ELF-1 (cell line): ENCODE data around the gene UBA1.

Experiments used
- DNase-seq: peaks from one replicate; pipeline ENCODE4 v3.0.0-alpha.2; 2016; ENCODE audit warnings: low read depth, low spot score

Gene UBA1

DNA sequence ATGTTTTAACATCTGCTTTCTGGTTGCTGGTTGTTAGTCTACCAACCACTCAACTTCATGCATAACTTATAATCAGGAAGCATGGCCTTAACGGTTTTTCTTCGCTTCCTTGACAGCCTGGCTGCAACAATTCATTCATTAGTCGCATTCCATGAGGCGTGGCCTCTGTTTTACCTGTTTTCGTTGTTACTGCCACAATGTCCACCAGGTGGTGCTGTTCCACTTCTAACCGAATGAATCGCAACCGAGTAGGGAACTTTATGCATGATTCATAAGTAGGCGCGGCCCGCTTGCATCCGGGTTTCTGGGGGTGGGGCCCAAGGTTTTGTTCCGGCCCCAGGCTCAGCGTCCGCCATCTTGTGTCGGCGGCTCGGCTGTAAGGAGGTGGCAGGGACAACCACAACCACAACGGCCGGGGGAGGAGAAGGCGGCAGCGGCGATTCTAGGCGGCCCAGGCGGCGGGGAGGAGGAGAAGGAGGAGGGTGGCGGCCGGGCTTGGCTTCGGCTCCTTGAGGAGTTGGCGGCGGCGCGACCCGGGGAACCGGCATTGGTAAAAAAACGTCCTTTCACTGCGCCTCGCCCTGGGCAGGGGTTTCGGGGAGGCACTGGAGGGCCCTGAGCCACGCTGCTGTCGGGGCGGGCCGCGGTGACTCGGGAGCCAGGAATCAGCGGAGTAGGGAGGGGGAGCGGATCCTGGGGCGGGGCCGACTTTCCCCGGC lies at the start of gene UBA1:
TSS of gene UBA1 (plus strand) at position 355 of the 719 bp plus-strand sequence. CDS start 4,974 bp downstream, outside the sequence.
- DNase-seq: peak; percentile 98

DNA sequence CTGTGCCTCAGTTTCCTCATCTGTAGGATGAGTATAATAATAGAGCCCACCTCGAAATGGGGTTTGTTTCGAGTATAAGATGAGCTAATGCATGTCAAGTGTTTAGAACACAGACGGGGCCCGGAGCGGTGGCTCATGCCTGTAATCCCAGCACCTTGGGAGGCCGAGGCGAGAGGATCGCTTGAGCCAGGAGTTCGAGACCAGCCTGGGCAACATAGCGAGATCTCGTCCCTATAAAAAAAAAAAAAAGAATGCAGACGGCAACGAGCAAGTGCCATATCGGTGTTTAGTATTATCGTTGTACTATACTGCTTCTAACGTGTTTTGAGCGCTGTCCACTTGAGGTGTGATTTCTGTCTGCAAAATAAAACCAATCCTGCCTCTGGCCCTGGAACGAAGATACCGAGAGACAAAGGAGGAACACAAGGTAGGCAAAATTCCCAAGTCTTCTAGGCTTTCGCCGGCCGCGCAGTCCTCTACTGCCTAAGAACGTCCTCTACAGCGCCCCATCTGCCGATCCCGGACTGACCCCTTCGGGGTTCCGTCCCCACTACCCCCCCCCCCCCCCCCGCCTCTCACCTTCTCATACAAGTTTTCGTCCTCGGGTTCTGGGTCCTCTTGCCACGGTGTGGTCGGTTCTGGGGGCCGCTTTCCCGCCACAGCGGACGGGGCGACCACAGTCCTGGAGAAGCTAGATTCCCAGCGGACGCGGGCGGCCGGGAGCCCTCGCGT lies 49.6 kb upstream of the UBA1 start:
- no peak for DNase-seq

DNA sequence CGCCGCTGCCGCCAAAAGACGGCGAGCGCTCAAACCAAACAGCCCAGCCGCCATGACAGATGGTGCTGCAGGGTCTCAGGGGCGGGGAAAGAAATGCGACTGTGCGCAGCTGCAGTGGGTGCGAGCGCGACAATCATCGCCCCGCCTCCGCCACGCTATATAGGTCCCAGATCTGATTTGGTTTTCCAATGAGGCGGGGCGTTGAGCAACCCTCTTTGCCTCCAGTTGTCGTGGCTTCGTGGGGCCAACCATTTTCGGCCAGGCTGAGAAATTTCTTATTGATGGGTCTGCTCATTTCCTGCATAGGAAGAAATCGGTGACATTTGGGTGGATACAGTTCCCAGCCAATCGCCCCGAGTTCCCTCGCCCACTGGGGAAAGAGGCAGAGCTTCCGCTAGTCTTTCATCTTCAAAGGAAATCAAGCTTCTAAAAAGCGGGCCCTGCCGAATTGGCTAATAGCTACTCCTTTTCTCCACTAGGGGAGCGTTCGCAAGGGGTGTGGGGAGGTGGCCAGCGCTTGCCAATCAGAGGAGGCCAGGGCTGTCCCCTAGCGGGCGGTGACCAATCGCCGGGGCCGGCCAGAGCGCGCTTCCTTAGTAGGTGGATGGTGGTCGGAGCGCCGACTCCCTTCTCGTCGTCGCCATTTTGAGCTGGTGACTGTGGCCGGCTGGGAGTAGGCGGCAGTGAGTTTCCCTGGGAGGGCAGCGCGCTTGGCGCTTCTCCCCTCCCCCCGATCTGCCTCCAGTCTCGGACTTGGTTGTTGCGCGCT lies 48.8 kb upstream of the UBA1 start, which contains the start of the genes NDUFB11 and RBM10:
TSS of gene NDUFB11 (minus strand) at position 77 of the 769 bp plus-strand sequence. CDS start at position 54, 23 bp downstream.
TSS of gene RBM10 (plus strand) at position 596 of the 769 bp plus-strand sequence. CDS start 2,261 bp downstream, outside the sequence.
- peak; percentile 99 for DNase-seq

DNA sequence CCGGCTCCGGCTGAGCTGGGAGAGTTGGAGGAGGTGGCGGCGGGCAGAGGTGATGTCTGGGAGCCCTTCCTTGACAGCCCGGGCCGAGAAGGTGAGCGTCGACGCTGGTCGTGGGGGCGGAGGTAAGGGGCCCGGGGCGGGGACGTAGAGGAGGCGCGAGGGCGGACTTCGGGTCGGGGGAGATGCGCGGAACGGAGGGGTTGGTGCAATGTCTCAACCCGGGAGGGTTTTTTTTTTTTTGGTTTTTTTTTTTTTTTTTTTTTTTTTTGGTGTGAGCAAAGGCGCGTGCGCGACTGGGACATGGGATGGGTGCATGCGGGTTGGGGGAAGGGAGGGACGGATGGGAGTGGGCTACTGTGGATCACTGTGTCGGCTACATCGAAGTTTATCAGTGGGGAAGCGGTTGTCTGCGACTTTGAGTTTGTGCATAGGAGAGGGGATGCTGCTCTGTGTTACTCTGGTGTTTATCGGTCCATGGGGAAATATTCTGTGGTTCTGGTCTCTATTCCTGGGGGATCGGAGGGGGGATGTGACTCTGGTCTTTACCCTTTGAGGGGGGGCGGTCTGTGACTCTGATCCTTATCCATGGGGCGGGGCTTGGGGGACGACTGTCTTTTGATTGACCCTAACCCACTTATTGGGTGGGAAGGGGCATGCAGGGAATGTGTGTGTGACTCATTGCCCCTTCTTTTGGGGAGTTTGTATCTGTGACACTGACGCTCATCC lies 48.1 kb upstream of the UBA1 start:
- DNase-seq: no peak

DNA sequence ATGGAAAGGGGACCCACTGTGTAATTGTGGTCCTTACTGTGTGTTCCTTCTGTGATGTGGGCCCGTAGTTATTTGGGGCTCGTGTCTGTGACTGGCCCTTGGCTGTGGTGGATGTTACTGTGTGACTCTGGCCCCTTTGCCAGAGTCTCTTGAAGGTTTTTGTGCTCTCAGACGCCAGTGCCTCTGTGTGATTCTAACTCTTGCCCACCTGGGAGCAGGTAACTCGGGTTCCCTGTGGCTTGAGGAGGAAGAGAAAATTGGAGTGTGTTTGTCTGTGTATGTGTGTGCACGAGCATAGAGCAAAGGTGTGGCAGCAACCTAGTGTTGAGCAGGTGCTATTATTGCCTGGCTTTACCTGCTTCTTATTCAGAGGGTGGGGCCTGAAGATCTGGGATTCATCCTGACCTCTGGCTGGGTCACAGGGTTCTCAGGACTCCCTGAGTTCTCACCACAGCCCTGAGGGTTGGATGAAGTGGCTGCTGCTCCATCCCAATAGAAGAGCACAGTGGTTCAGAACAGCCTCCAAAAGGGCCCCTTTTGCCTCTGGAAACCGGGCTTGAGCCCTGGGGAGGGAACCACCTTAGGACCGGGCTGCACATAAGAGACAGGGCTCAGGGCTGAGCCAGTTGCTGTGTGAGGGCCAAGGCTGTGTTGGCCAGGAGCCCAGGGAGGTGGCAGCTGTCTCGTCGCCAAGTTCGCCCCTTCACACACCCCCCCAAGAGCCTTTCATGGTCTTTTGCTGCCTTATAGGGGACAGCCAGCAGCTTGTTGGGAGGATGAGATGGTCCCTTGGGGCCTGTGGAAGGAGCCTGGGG lies 47.3 kb upstream of the UBA1 start:
- peak; percentile 32 for DNase-seq

DNA sequence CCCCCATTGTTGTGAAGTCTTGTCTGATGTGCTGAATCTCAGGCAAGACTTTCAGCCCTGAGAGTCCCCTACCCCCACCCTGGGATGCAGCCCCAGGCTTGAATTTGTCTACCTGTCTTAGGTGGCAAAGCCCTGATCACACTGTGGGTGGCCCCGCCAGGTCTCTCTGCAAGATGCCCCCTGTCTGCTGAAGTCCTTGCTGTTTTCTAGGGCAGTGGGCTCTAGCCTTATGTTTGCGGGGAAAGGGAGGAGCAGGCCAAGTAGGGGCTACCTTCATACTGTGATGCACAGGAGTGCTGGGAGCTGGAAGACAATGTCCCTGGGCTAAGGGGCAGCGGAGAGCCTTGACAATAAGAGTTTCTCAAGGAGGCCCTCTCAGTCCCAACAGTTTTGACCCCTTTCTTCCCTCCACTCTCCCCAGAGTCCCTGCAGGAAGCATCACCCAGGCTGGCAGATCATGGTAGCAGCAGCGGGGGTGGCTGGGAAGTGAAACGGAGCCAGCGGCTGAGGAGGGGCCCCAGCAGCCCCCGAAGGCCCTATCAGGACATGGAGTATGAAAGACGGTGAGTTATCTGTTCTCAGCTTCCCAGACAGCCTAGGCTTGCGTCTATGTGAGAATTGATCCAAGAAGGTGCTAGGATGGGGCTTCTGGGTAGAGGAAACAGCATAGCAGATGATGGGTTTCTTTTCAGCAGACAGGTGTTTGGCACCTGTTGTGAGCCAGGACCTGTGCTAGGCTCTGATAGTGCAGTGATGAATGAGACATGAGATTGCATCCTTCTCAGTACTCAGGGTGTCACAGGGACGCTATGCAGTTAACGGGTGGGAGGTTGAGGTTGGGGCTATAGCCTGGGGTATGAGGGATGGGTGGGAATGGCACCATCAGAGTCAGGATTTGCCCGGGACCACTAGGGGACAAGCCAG lies 46.4 kb upstream of the UBA1 start:
- DNase-seq: peak; percentile 31

DNA sequence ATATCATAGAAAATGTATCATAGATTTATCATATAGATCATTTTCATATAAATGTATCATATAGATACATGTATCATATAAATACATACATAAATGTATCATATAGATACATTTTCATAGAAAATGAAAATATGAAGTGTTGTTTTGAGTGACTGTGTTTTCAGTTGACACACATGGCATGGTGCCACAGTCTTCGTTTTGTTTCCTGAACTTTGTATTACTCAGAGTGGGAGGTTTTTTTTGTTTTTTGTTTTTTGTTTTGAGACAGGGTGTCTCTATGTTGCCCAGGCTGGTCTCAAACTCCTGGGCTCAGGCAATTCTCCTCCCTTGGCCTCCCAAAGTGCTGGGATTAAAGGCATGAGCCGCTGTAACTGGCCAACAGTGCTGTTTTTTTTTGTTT lies 44.7 kb upstream of the UBA1 start:
- no peak for DNase-seq

DNA sequence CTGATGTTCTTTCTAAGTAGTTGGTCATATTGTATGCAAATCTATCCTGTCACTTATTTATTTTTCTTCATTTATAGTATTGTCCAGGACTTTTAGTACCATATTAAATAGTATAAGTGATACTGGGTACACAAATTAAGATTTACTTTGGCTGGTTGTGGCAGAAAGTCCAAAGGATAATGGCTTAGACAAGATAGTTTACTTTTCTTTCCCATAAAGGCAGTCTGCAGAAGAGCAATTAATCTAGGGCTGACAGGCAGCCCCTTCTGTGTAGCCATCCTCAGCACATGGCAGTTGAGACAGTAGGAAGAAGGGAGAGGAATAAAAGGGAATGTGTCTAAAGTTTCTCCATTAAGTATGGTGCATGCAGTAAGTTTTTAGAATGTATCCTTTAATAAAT lies 42.2 kb upstream of the UBA1 start:
- DNase-seq: no peak

DNA sequence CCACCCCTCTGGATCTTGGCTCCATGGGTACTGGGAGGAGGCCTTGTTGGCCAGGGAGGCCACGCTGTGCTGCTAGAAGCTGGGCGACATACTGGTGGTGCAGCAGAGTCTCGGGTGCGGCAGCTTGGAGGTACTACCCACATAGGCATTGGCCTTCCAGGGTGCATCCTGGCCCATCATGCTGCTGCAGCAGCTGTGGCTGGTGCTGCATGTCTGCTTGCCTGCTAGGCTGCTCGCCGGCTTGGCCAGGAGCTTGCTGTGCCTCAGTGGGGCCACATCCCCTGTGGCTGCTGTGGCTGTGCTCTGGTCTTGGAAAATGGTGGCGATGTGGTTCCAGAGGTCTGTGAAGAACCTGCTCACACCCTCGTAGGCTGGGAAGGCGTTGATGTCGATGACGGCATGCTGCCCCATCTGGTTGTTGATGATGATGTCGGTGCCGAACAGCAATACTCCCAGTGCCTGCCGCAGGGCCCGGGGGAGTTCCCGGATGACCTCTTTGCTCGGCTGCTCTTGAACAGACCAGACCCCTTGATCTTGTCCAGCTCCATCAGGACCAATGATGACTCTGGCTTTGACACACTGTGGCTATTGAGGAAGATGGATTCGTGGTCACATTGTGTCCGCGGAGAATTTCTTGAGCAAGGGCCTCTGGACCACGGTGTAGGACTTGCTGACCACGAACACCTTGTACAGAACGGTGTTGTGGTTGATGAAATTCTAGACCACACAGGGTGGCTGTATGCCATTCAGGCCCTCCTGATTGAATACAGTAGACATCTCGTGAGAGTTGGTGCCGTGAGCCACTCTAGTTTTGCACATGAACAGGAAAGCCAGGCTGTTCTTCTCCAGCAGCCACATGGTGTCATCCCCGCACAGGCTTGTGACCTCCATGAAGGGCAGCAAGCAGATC lies 36.8 kb upstream of the UBA1 start:
- DNase-seq: no peak

DNA sequence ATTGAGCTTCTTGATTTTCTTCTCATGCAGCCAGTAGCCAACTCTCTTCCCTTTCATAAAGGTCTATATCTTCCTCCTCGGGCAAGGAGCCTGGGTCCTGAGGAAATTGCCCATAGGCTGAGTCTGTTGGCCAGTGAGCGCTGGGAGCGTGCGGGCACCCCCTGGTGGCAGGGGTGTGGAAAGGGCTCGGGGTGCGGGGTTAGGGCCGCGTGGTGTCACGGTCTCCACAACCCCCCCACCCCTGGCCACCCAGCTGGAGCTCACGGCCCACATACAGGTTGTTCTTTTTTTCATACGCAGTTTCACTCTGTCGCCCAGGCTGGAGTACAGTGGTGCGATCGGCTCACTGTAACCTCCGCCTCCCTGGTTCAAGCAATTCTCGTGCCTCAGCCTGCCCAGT lies 35.5 kb upstream of the UBA1 start:
- DNase-seq: peak; percentile 21

DNA sequence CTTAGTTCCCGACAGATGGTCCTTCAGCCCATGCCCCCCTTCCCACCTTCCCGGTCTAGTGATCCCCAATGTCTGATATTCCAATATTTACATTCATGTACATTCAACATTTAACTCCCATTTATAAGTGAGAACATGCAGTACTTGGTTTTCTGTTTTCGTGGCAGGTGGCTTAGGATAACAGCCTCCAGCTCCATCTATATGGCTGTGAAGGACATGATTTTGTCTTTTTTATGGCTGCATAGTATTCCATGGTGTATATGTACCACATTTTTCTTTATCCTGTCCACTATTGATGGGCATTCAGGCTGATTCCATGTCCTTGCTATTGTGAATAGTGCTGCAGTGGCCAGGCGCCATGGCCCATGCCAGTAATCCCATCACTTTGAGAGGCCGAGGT lies 34.8 kb upstream of the UBA1 start:
- no peak for DNase-seq

DNA sequence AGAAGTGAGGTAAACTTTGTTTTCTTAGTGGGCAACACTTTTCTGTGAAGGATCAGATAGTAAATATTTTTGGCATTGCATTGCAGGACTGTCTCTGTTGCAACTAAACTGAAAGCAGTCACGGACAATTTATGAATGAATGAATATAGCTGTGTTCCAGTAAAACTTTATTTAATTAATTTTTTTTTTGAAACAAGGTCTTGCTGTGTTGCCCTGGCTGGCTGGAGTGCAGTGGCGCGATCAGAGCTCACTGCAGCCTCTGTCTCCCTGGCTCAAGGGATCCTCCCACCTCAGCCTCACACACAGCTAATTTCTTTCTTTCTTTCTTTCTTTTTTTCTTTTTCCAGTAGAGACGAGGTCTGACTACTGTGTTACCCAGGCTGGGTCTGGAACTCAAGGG lies 32.8 kb upstream of the UBA1 start:
- DNase-seq: no peak

DNA sequence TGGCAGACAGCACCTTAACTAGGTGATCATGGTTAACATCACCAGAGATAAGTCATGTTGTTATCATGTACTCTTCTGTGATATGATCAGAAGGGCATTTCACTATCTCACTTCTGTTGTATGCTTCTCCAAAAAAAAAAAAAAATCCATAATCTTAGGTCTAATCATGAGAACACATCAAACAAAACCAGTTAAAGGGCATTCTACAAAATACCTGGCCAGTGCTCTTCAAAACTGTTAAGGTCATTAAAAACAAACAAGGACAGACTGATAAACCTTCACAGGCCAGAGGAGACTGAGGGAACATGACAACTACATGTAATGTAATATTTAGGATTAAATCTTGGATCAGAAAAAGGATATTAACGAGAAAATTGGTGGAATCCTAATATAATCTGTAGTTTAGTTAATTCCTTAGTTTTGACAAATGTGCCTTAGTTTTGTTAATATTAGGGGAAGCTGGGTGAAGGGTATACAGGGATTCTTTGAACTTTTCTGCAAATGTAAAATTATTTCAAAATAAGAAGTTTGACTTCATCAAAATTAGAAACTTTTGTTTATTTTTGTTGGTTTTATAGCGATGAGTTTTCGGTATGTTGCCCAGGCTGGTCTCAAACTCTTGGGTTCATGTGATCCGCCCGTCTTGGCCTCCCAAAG lies 30.6 kb upstream of the UBA1 start:
- DNase-seq: no peak

DNA sequence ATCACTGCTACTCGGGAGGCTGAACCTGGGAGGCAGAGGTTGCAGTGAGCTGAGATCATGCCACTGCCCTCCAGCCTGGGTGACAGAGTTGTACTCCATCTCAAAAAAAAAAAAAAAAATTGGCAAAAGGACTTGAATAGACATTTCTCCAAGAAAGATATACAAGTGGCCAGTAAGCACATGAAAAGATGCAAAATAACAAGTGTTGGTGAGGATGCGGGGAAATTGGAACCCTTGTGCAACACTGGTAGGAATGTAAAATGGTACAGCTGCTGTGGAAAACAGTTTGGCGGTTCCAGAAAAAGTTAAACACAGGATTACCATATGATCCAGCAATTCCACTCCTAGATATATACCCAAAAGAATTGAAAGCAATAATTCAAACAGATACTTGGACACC lies 29.2 kb upstream of the UBA1 start:
- no peak for DNase-seq

DNA sequence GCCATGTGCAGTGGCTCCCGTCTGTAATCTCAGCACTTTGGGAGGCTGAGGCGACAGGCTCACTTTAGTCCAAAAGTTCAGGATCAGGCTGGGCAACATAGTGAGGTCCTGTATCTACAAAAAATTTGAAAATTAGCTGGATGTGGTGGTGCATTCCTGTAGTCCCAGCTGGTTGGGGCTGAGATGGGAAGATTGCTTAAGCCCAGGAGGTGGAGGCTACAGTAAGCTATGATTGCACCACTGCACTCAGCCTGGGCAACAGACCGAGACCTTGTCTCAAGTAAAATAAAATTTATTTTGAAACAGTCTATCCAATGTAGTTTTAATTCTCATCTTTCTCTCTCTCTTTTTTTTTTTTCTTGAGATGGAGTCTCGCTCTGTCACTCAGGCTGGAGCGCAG lies 27.5 kb upstream of the UBA1 start:
- DNase-seq: no peak

DNA sequence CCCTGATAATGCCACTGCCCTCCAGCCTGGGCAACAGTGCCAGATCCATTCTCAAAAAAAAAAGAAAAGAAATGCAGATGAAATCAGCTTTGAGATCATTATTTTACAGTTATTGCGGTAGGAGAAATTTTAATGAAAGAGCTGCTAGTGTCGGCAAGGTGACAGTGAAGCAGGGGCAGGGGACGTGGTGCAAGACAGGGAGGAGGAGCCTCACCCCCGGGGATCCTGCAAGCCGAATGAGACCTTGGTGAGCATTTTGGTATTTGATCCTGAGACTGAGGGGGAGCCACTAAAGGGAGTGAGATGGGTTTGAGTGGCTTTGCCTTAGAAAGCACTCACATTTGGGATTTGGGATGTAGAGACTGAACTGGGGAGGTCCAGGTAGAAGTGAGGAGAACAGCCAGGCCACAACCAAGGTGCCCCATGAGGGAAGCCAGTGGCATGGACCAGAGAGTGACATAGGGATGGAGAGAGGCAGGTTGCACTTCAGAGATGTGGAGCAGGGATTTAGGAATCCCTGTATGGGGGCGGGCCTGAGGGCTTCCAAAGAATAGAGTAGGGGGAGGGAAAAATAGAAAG lies 25.0 kb upstream of the UBA1 start:
- no peak for DNase-seq

DNA sequence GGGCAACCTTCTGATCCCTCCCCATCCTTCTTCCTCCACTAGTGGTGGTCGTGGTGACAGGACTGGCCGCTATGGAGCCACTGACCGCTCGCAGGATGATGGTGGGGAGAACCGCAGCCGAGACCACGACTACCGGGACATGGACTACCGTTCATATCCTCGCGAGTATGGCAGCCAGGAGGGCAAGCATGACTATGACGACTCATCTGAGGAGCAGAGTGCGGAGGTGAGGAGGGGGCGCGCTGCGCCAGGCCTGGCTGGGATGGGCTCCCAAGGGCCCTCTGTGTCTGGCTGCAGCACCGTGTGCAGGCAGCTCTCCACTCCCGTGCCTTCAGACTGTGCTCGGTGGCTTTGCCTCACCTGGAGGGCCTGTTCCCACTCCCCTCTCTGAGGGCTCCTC lies 24.4 kb upstream of the UBA1 start:
- DNase-seq: no peak
